ENCODE data around the gene TREM2.

- no peak for TF ChIP-seq ZFP3 (CRISPR knock-in tag; IDR thresholded peaks at IDR 0.05)
- no peak for TF ChIP-seq OSR1 (CRISPR knock-in tag; IDR thresholded peaks at IDR 0.05)
Measured at GRCh38 chr6:41119508-41119907, 43.4 kb downstream of the TREM2 start.

All from SK-N-SH treated with all-trans-retinoic acid at 6 μM for 48 hours (cell line).